ENCODE measurements around the gene MT1A. TPM values are rescaled to one million over a fixed set of nuclear protein-coding genes. Genes with fewer than 3 reads are reported as not detected.
"Not testable (repeated sequence)": the region's sequence is repeated elsewhere in the genome, so short reads cannot be mapped to it uniquely, and the experiment has no call there.

Gene MT1A
- total RNA-seq, 1 donor from 2014 or later: 0.82 TPM

GRCh38 chr16:56609463-56609921 lies 29.0 kb upstream of the MT1A start:
- intact Hi-C loops (cut with micrococcal nuclease): loop anchor here (2.0 kb wide), 1 partner anchor 159 kb away; the partner anchor contains the start of genes NUDT21 and OGFOD1

GRCh38 chr16:56610017-56610608 lies 28.4 kb upstream of the MT1A start:
- intact Hi-C loops (cut with micrococcal nuclease): loop anchor here (2.0 kb wide), 1 partner anchor 33 kb away; no protein-coding TSS in a partner anchor

GRCh38 chr16:56610609-56611111 lies 27.8 kb upstream of the MT1A start:
- intact Hi-C loops (cut with micrococcal nuclease): loop anchor here (2.0 kb wide), 1 partner anchor 32 kb away; no protein-coding TSS in a partner anchor

- intact Hi-C loops (cut with micrococcal nuclease): loop anchor here (2.0 kb wide), 1 partner anchor 31 kb away; no protein-coding TSS in a partner anchor
These were observed 27.1 kb upstream of the MT1A start for GRCh38 chr16:56611281-56611833.

- intact Hi-C loops (cut with micrococcal nuclease): no loop called here
These were observed 24.8 kb upstream of the MT1A start for GRCh38 chr16:56613706-56614105.

- intact Hi-C loops (cut with micrococcal nuclease): no loop called here
These were observed 23.9 kb upstream of the MT1A start for GRCh38 chr16:56614549-56614991.

- intact Hi-C loops (cut with micrococcal nuclease): no loop called here
These were observed 23.1 kb upstream of the MT1A start for GRCh38 chr16:56615353-56615752.

GRCh38 chr16:56616608-56617211 lies 21.8 kb upstream of the MT1A start:
- intact Hi-C loops (cut with micrococcal nuclease): loop anchor here (1.0 to 2.0 kb wide), 2 partner anchors 8 to 22 kb away; partner anchors contain the start of genes MT1A and MT2A

GRCh38 chr16:56617212-56618085 lies 21.0 kb upstream of the MT1A start:
- intact Hi-C loops (cut with micrococcal nuclease): loop anchor here (1.0 to 2.0 kb wide), 2 partner anchors 9 to 21 kb away; partner anchors contain the start of genes MT1A and MT2A

- intact Hi-C loops (cut with micrococcal nuclease): no loop called here
These were observed 20.3 kb upstream of the MT1A start for GRCh38 chr16:56618138-56618537.

GRCh38 chr16:56620339-56620897 lies 18.0 kb upstream of the MT1A start:
- intact Hi-C loops (cut with micrococcal nuclease): no loop called here

GRCh38 chr16:56621665-56622445 lies 16.6 kb upstream of the MT1A start:
- intact Hi-C loops (cut with micrococcal nuclease): not testable (repeated sequence)

GRCh38 chr16:56623184-56623583 lies 15.3 kb upstream of the MT1A start:
- intact Hi-C loops (cut with micrococcal nuclease): not testable (repeated sequence)

GRCh38 chr16:56623637-56624036 lies 14.8 kb upstream of the MT1A start:
- intact Hi-C loops (cut with micrococcal nuclease): loop anchor here (2.0 kb wide), 1 partner anchor 19 kb away; no protein-coding TSS in a partner anchor

- intact Hi-C loops (cut with micrococcal nuclease): loop anchor here (1.0 to 2.0 kb wide), 3 partner anchors 17 to 57 kb away; partner anchors contain the start of genes MT1X and MT2A
These were observed 13.1 kb upstream of the MT1A start, which contains the start of gene MT1E for GRCh38 chr16:56625140-56625942. MT1E (plus strand) TSS chr16:56625781; CDS start chr16:56625852, 71 bp downstream.

GRCh38 chr16:56625943-56626654 lies 12.4 kb upstream of the MT1A start:
- intact Hi-C loops (cut with micrococcal nuclease): loop anchor here (1.0 to 2.0 kb wide), 3 partner anchors 17 to 56 kb away; partner anchors contain the start of genes MT1X and MT2A

- intact Hi-C loops (cut with micrococcal nuclease): no loop called here
These were observed 11.8 kb upstream of the MT1A start for GRCh38 chr16:56626685-56627084.

Measured in T-helper 2 cell treated with Interferon-gamma antibody and Interleukin-4, amounts not matched to agents 100 ng/mL and 5 ng/mL, for 36 hours (primary cell).